ENCODE data around the gene CIAO1. TPM values are rescaled to one million over a fixed set of nuclear protein-coding genes. Genes with fewer than 3 reads are reported as not detected.
A peak's percentile ranks its signal among the peaks of the same experiment; 100 is the strongest.
"Not testable (repeated sequence)": the region's sequence is repeated elsewhere in the genome, so short reads cannot be mapped to it uniquely, and the experiment has no call there.

Gene CIAO1
- total RNA-seq, 2 donors from 2014 or later = 50.0 to 52.7 TPM

DNA sequence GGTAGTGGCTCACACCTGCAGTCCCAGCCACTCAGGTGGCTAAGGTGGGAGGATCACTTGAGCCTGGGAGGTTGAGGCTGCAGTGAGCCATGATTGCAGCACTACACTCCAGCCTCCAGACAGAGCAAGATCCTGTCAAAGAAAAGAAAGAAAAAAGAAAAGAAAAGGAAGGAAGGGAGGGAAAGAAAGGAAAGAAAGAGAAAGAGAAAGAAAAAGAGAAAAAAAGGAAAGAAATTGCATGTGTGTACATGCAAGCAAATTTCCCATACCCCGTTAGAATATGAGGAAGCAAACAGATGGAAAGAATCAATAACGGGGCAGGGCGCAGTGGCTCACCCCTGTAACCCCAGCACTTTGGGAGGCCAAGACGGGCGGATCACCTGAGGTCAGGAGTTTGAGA lies 18.1 kb upstream of the CIAO1 start:
- intact Hi-C loops (cut with DNase I) = no loop called here
- DNase-seq = no peak
- ATAC-seq = no peak

DNA sequence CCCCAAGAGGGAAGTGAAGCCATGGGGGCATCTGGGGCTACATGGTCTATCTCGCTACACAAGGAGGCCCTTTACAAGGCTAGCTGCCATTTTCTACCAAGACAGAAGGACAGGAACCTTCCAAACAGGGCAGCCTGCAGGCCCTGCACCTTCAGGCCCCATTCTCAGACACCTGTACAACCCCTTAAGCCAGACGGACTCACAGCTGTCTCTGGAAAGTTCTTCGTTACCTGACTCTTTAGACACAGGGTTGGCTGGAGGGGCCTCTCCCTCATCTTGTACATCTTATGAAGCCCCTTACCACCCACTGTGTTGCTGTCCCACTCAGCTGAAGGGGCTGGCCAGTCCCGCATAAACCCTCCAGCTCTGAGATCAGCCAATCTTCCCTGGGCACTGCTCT lies 17.4 kb upstream of the CIAO1 start:
- intact Hi-C loops (cut with DNase I) = no loop called here
- ATAC-seq (no peak), DNase-seq (no peak)

DNA sequence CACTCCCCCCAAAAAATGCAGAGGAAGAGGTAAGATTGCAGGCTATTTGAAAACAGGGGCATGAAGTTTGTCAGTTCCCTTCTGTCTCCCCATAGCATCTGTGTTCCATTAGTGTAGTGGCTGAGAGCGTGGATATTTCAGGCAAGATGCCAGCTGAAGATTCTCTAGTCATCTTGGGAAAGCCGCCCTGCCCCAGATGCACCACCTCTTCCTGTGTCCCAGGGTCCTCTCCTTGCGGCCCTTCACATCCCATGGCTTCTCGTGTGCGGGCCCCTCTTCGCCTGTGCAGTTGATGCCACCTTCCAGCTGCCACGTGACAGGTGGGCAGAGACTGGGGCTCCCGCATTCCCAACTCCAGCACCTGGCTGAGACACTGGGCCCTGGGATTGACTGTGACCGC lies 16.4 kb upstream of the CIAO1 start:
- DNase-seq (no peak), ATAC-seq (no peak)
- intact Hi-C loops (cut with DNase I) = no loop called here

GRCh38 chr2:96250188-96250587 lies 15.8 kb upstream of the CIAO1 start:
- intact Hi-C loops (cut with DNase I) = no loop called here

DNA sequence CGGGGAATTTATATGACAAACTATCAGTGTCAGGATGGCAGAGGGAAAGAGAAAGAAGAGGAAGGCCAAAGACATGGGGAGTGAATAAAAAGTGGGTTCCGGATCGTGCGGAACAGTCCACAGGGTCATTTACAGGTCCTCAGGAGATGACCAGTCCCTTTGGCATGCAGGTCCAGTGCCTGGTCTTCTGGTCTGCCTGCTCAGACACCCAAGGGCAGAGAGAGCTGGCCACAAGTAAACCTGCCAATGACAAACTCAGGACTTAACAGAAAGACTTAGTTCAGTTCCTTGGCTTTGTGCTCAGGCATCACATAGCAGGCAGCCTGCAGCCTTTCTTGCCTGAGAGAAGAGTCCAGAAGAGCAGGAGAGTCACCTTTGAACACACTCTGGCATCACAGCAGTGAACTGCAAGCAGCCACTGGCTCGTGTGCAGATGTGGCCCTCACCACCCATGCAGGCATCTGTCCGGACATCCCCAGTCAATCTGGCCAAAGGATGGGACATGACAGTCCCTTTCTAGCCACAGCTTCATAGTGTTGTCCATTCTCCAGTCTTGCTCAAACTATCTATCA lies 14.2 kb upstream of the CIAO1 start:
- intact Hi-C loops (cut with DNase I) = no loop called here
- DNase-seq (peak; percentile 76), ATAC-seq (peak; percentile 79 to 90)

More at GRCh38 chr2:96250188-96250587, 15.8 kb upstream of the CIAO1 start:
- ATAC-seq = no peak
- DNase-seq = no peak

DNA sequence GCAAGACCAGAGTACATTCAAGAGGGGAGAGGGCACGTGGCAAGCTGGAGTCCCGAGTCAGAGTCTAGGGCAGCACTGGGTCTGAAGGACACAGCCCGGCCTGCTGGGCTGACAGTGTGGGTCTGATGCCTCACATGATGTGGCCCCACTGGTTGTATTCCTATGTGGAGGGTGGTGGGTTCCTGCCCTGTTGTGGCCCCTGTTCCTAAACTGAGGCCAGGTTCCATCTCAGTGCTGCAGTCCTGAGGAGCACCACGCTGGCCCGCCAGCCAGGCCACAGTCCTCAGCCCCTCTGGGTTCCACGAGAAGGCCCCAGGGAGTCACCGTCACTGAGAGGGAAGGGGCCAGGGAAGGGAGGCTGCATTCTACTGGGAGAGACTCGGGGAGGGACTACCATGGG lies 13.5 kb upstream of the CIAO1 start:
- intact Hi-C loops (cut with DNase I) = no loop called here

GRCh38 chr2:96253006-96253405 lies 13.0 kb upstream of the CIAO1 start:
- no peak for ATAC-seq
- intact Hi-C loops (cut with DNase I) = no loop called here
- no peak for DNase-seq

More for the DNA sequence above, 13.5 kb upstream of the CIAO1 start:
- DNase-seq (no peak), ATAC-seq (no peak)

DNA sequence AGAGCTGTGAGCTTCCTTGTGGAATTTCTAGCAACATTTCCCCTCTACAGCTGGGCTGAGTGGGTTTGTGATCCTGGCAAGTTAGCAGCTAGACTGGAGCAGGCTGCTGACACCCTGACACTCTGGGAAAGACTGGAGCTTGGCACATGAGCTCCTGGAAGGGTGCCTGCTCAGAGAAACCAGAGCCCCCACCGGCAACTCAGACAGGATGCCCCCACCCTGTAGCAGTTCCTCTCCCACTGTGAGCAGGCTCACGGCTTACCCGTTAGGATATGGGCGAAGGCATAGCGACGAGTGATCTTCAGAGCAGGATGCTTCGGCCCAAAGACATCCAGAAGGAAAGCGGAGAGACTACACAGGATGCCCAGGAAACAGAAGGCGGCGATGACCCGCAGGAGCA lies 11.5 kb upstream of the CIAO1 start:
- peak; percentile 55 for DNase-seq
- intact Hi-C loops (cut with DNase I) = loop anchor here in 1 of 2 donors (2.0 kb wide), 1 partner anchor 116 kb away; the partner anchor contains the start of gene ASTL
- peak; percentile 16 to 17 for ATAC-seq

GRCh38 chr2:96256611-96257113 lies 9.4 kb upstream of the CIAO1 start:
- DNase-seq = no peak
- intact Hi-C loops (cut with DNase I) = no loop called here
- no peak for ATAC-seq

GRCh38 chr2:96257744-96258143 lies 8.3 kb upstream of the CIAO1 start:
- peak; percentile 2 to 3 for ATAC-seq
- intact Hi-C loops (cut with DNase I); DNase-seq: not testable (repeated sequence)

DNA sequence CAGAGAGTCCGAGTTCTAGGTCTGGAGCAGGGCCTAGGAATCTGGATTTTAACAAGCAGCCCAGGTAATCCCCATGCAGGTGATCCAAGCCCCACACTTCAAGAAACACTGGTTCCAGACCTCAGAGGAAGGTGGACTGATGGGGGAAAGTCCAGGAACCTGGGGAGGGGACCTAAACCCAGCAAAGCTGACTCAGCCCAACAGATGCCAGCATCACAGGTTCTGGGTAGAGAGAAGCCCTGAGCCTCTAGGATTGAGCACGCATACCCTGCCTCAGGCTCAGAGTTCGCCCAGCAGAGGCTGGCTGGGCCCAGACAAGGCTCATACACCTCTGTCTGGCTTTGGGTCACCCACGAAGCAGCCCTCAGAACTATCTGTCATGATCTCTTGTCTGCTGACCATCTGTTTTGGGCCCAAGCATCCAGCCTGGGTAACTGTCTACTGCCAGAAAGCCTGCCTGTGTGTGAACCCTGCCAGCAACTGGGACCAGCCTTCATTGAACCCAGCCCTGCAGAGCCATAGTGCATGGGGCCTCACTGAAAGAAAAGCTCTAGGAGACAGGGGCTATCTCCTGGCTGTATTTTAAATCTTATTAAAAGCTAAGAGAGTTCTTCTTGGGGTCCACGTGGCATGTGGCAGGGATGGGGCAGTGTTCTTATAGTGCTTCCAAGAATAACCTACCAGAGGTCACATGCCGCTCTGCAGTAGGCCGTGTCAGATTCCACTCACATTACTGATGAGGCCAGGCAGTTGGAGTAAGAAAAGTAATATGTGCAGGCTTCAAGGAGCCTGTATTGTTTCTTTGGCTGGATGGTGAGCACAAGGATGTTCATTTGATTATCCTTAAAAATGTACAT lies 7.6 kb upstream of the CIAO1 start:
- intact Hi-C loops (cut with DNase I) = no loop called here
- no peak for DNase-seq
- ATAC-seq = peak; percentile 27 to 68

DNA sequence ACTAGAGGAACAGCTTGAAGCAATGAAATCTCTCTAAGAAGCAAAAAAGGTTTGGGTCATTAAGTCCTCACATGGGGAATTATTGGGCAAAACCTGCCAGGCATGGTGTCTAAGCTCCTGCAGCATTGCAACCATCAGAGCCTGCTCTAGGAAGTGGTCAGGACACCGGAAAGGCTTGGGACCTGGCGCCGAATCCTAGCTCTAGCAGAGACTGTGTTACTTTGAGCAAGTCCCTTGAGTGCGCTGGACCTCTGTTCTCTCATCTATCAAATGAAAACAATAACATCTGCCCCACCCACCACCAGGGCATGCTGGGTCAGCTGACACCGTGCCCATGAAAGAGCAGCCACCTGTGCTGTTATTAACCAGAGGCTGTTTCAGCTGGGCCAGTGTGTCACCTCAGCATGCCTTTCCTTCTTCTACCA lies 6.5 kb upstream of the CIAO1 start:
- peak in 1 of 2 donors; percentile 7 for ATAC-seq
- intact Hi-C loops (cut with DNase I) = no loop called here

GRCh38 chr2:96260387-96261260 lies 5.4 kb upstream of the CIAO1 start:
- intact Hi-C loops (cut with DNase I) = no loop called here

More for the DNA sequence above, 6.5 kb upstream of the CIAO1 start:
- DNase-seq = no peak

DNA sequence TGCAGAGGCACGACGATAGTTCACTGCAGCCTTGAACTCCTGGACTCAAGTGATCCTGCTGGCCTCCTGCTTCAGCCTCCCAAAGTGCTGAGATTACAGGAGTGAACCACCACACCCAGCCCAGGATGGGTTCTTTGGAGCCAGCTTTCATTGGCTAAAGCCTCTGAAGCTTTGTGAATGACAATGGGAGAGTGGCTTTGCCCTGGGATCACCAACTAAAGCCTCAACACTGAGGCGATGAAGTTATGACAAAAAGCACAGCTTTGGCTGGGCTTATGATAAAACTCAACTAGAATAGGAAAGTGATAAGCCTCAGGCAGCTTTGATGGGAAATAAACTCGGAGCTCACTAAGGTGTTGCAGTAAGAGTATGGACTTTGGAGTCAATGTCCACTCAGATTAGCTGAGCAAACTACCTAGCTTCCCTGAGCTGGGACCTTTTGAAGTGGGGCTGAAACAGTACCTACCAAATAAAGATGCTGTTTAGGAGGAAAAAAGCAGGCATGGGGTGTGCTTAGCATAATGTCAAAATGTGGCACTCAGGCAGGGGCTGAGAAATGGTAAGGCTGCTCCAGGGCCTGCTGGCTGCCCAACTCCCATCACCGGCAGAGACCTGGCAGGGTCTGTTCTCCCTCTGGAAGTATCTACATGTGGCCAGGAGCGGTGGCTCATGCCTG lies 4.6 kb upstream of the CIAO1 start:
- ATAC-seq = no peak
- intact Hi-C loops (cut with DNase I) = no loop called here
- DNase-seq = no peak

More at GRCh38 chr2:96260387-96261260, 5.4 kb upstream of the CIAO1 start:
- DNase-seq (peak; percentile 60), ATAC-seq (peak; percentile 54 to 82)

DNA sequence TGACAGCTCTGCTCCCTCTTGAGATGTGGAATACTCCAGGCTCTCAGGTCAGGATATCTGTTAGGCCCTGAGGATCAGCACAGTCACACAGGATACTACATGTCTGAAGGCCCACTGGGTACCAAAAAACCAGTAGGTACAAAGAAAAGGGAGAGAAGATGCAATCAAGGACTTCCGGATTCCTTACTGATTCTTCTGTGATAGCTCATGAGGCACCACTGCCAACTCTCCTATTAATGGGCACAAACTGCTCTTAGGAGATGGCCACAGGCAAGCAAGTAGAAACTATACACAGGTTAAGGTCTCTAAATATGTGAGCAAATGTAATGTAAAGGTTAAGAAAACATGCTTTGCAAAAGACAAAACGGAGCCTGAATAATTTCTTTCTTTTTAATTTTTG lies 3.7 kb upstream of the CIAO1 start:
- no peak for DNase-seq
- intact Hi-C loops (cut with DNase I) = no loop called here
- no peak for ATAC-seq

GRCh38 chr2:96264086-96264485 lies 1.9 kb upstream of the CIAO1 start:
- DNase-seq (no peak), ATAC-seq (no peak)

DNA sequence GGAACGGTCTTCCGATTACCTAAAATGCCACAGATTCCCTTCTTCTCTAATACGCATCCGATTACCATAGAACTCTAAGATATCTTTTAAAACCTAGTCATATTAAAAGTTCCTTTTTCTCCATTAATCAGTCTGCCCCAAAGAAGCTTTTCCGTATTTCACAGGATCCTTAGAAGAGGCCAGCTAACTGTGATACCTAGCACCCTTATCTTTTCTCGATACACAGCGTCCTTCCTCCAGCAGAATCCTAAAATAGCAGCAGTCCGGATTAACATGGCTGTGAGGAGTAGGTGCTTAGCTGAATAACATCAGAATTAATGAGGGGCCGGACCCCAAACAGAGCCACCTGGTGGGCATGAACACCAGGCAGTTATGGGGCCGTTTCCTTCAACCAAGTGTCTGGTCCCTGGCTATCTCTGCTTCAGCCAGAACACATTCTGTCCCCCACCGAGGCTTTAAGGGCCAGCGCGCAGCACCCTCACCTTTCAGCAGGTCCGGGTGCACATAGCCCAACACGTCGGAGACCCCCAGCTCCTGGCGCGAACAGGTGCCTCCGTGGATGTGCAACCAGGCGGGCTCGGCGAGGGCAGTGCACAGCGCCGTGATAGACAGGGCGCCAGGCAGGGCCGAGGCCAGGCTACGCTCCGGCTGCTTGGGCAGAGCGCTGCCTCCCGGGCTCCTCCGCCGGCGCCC lies 1.2 kb upstream of the CIAO1 start:
- ATAC-seq (peak; percentile 7 to 13), DNase-seq (peak; percentile 46)
- intact Hi-C loops (cut with DNase I) = loop anchor here in 1 of 2 donors (2.0 kb wide), 1 partner anchor 56 kb away; the partner anchor contains the start of gene STARD7

More at GRCh38 chr2:96264086-96264485, 1.9 kb upstream of the CIAO1 start:
- intact Hi-C loops (cut with DNase I) = loop anchor here in 1 of 2 donors (2.0 kb wide), 1 partner anchor 55 kb away; the partner anchor contains the start of gene STARD7

GRCh38 chr2:96265349-96265839 lies 631 bp upstream of the CIAO1 start:
- peak; percentile 27 to 29 for ATAC-seq
- DNase-seq = peak; percentile 76
- intact Hi-C loops (cut with DNase I) = loop anchor here in 1 of 2 donors (2.0 kb wide), 1 partner anchor 57 kb away; the partner anchor contains the start of gene STARD7
